Retina (tissue), 1 donor: ENCODE measurements around the gene DNER.
"Not testable (repeated sequence)": the region's sequence is repeated elsewhere in the genome, so short reads cannot be mapped to it uniquely, and the experiment has no call there.

ENCODE experiments used
- DNase-seq: peaks from one replicate; pipeline ENCODE4 v3.0.0-alpha.2; 2016

Gene DNER, protein sequence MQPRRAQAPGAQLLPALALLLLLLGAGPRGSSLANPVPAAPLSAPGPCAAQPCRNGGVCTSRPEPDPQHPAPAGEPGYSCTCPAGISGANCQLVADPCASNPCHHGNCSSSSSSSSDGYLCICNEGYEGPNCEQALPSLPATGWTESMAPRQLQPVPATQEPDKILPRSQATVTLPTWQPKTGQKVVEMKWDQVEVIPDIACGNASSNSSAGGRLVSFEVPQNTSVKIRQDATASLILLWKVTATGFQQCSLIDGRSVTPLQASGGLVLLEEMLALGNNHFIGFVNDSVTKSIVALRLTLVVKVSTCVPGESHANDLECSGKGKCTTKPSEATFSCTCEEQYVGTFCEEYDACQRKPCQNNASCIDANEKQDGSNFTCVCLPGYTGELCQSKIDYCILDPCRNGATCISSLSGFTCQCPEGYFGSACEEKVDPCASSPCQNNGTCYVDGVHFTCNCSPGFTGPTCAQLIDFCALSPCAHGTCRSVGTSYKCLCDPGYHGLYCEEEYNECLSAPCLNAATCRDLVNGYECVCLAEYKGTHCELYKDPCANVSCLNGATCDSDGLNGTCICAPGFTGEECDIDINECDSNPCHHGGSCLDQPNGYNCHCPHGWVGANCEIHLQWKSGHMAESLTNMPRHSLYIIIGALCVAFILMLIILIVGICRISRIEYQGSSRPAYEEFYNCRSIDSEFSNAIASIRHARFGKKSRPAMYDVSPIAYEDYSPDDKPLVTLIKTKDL

DNA sequence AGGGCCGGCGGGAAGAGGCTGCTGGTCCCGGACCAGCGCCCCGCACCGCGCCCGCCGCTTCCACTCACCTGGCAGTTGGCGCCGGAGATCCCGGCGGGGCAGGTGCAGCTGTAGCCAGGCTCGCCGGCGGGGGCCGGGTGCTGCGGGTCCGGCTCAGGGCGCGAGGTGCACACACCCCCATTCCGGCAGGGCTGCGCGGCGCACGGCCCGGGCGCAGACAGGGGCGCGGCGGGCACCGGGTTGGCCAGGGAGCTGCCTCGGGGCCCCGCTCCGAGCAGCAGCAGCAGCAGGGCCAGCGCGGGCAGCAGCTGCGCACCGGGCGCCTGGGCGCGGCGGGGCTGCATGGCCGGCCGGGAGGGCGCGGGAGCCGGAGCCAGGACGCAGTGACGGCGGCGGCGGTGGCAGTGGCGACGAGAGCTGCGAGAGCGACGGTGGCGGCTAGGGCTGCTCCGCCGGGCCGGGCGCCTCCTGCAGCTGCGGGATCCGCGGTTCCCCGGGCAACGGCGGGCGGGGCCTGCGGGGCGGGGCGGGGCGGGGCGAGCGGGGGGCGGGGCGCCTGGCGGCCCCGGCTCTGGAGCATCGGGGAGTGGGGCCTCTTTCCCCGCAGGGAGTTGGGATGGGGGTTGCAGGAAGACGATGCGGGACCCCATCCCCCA, at the start of gene DNER:
Gene DNER (minus strand): TSS at position 476 of the 656 bp plus-strand sequence. CDS start 132 bp downstream, at position 344.
- no peak for DNase-seq

DNA sequence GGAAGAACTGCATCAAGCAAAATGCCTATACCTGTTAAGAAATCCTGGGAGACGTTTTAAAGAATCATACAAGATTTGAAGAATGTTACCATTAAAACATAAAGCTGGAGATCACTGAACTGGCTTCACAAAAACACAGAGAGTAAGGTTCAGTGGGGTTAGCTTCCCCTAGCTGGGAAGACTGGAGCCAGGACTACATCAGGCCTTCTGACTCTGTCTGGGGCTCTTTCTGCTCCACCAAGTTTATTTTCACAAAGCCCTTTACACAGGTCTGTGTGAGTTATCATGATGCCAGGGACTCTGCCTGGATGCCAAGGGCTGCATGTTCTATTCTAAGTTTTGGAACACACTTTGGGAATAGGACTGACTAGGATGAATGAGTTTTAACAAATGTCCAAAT, 47.3 kb upstream of the DNER start:
- no peak for DNase-seq

GRCh38 chr2:229757462-229757861, 43.1 kb upstream of the DNER start:
- DNase-seq, result not testable (repeated sequence)

DNA sequence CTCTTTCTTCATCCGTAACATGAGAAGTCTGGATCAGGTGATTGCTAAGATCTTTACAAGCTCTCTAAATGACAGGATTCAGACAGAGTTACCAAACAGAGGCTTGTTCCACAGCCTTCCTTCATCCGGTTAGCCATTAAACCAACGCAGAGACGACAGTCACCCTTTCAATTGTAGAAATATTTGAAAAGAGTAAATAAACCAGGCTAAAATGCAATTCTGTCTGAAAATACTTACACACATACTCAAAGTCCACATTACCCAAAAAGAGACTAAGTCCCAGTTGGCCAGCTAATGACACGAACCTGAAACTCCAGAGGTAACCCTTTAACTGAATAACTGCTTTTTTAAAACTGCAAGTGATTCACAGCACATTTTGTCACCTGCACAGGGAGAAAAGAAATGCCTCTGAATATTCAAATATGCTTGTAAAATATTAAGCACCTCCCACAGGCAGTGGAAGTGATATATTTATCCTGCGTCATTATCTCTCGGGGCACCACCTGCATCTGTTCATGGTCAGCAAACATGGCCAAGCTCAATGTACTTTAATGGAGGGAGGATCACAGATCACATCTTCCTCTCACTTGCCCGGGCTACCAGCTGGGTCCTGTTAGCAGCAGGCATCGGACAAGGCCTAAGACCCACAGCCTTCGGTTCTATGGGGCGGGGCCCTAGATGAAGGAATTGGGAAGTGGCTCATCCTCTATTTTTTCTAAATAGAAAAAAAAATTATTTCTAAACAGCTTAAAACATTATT, 38.8 kb upstream of the DNER start:
- peak; percentile 17 for DNase-seq

DNA sequence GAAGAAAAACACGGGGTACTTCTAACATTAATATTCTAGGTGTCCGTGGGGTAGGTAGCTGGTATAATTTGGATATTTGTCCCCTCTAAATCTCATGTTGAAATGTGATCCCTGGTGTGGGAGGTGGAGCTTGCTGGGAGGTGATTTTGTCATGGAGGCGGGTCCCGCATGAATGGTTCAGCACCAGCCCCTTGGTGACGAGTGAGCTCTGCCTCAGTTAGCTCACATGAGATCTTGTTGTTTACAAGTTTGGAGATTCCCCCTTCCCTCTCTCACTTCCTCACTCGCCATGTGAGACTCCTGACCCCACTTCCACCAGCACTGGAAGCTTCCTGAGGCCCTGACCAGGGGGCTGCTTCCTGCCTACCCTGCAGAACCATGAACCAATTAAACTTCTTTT, 35.4 kb upstream of the DNER start:
- no peak for DNase-seq

DNA sequence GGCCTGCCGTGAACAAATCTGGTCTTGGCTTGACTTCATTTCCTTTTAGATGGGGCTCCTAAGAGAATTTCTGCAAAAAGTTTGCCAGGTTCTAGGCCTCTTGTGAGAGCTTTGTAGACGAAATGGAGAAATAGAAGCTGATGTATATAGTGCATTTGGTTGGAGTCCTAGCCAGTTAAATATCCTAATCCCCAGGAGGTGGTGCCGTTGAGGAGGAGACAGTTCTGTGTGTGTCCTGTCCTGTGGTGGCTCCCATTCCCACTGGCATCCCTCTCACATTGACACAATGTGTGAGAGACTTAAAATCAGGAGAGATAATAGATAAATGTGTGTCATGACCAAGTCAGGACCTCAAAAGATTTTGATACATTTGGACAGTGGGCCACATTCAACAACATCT, 34.6 kb upstream of the DNER start:
- DNase-seq, result no peak

DNA sequence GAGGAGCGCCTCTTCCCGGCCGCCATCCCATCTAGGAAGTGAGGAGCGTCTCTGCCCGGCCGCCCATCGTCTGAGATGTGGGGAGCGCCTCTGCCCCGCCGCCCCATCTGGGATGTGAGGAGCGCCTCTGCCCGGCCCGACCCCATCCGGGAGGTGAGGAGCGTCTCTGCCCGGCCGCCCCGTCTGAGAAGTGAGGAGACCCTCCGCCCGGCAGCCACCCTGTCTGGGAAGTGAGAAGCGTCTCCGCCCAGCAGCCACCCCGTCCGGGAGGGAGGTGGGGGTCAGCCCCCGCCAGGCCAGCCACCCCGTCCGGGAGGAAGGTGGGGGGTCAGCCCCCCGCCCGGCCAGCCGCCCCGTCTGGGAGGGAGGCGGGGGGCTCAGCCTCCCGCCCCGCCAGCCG, 28.3 kb upstream of the DNER start:
- DNase-seq, result not testable (repeated sequence)

- no peak for DNase-seq
These were observed 25.9 kb upstream of the DNER start for GRCh38 chr2:229740279-229740678.

DNA sequence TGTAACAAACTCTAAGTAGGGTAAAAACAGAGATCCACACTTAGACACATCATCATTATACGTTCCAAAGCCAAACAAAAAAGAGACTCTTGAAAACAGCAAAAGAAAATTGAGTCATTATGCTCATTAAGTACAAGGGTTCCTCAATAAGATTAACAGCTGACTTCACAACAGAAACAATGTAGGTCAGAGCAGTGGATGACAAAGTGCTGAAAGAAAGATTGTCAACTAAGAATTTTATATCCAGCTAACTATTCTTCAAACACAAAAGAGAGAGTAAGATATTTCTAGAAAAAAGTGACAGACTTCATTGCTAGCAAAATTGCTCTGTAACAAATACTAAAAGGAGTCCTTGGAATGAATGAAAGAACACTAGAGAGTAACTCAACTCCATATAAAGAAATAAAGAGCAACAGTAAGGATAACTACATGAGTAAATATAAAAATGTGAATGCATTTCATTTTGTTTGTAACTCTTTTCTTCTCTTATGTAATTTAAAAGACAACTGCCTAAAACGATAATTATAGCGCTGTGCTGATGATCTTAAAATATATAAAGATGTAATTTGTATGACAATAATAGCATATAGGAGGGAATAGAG, 23.8 kb upstream of the DNER start:
- DNase-seq, result no peak

DNA sequence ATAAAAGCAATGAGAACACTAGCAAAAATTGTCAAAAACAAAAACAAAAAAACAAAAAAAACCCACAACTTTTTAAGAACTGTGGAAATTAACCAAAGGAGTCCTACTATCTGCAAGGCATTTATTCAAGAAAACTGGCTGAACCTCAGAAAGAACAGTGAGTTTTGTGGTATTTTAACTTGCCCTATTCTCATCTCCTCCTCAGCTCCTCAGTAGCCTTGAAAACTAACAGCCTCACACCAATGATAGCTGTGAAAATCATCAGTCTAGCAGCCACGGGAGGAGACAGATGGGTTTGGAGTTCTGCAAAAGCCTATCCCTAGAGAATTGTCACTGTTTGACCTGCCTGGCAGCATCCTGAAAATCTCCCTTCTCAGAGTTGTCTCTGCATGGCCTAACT, 20.1 kb upstream of the DNER start:
- no peak for DNase-seq

- no peak for DNase-seq
These were observed 19.4 kb upstream of the DNER start for GRCh38 chr2:229733611-229734245.

GRCh38 chr2:229732897-229733296, 18.5 kb upstream of the DNER start:
- DNase-seq, result no peak

GRCh38 chr2:229731916-229732315, 17.6 kb upstream of the DNER start:
- no peak for DNase-seq

DNA sequence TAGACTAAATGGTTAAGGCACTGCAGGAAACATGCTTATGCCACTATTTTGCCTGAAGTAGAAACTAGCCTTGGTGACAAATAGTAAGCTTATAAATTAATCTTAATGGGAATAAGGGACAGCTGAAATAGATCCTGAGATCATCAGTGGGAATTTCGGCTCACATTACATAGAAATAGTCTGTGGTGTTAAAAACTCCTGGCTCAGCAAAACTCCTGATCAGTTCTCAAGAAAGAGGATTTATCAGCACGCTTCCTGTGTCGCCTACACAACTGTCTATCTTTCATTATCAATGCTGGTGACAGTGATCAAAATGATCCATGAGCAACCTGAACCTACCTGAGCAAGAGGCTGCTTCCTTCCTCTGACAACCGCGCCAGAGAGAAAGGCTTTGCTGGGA, 17.0 kb upstream of the DNER start:
- DNase-seq, result no peak

DNA sequence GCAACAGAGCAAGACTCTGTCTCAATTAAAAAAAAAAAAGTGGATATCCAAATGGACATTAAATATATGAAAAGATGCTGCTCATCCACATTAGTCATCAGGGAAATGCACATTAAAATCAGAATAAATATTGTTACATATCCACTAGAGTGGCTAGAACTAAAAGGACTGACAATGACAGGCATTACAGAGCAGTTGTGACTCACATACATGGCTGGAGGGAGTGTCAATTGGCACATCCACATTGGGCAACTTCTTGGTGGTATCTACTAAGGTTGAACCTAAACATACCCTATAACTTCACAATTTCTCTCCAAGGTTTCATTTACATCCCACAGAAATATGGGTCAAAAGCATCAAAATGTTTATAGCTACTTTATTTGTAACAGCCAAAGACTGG, 14.0 kb upstream of the DNER start:
- no peak for DNase-seq

DNA sequence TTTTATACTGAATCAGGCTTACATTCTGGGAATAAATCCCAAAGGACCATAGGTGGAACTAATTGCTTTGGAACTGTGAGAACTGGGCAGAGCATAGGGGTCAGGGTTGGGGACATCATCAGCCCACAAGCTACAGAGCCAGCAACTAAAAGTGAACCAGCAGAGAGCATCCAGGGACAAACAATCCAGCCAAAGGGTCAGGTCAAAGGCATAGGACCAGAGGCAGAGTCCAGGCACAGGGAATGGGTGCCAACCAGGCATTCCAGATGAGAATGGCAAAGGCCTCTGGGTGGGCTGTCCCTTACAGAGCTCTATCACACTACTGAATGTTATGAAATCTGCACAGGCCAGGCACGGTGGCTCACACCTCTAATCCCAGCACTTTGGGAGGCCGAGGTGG, 12.3 kb upstream of the DNER start:
- DNase-seq, result no peak

GRCh38 chr2:229725716-229726574, 11.6 kb upstream of the DNER start:
- no peak for DNase-seq

- not testable (repeated sequence) for DNase-seq
These were observed 8.8 kb upstream of the DNER start for GRCh38 chr2:229723192-229723591.

- no peak for DNase-seq
These were observed 5.7 kb upstream of the DNER start for GRCh38 chr2:229719926-229720647.

GRCh38 chr2:229718057-229718456, 3.7 kb upstream of the DNER start:
- no peak for DNase-seq
